GM08714 (cell line): Measurements from ENCODE around the gene SF3A2.
"Not testable (repeated sequence)": the region's sequence is repeated elsewhere in the genome, so short reads cannot be mapped to it uniquely, and the experiment has no call there.

Experiments
- H3K4me3 ChIP-seq: fragments of 200-500 bp; sonication (Bioruptor generic); 2 replicates; pipeline ENCODE4 v1.5.1; 2014; ENCODE audit warnings: mild to moderate bottlenecking, low read length, inconsistent platforms
- ZNF274 ChIP-seq: IDR thresholded peaks from 2 replicates; pipeline ENCODE4 v1.6.1; 2012; ENCODE audit warnings: mild to moderate bottlenecking, low read depth, low read length

SF3A2 gene

DNA sequence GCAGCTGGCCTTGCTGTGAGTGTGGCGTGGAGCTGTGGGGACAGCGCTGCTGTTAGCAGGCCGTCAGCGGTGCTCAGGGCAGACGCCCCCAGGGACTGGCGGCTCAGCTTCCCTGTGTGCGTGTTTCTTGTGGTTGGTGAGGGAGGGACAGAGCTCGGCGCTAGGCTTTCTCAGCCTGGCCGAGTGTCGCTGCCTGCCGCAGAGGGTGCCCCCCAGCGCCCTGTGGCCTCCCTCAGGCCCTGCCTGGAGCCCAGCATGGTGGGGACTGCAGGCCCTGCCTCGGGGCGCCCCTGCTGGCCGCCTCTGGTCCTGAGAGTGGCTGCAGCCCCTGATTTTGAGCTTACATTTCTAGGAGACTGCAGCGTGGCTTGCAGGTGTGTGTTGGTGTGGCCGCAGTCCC, 37.4 kb upstream of the SF3A2 start:
- no peak overlapping the region for H3K4me3 ChIP-seq
- no peak for TF ChIP-seq ZNF274

DNA sequence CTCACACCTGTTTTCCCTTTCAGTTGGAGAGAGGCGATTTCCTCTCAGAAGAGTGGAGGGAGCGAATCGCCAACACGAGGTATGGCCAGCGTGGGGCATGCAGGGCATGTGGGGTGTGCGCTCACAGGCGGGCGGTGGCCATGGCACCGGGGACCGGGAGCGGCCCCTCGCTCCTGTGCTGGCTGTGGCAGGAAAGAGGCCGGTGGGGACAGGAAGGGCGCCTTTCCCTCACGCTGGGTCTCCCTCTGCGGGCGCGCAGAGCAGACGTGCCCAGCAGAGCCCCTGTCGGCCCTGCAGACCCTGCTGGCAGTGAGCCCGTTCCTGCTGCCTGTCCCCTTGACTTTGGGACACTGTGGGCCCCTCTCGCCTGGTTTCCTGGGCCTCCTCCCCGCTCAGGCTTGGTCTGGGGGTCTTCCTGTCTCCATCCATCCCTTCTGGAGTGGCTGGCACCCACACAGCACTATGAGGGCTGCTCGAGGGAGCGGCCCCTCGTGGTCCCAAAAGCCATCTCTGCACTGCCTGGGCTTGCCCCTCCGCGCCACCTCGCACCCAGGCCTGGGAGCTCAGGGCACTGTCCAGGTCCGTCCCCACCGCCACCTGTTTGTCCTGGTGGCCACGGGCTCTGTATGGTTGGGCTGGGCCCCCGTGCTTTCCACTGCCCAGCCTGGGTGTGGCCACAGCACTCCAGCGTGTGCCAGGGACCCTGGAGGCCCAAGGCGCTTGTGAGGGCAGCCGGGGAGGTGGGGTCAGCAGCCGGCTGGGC, 36.6 kb upstream of the SF3A2 start:
- no peak overlapping the region for H3K4me3 ChIP-seq
- TF ChIP-seq ZNF274, result no peak

DNA sequence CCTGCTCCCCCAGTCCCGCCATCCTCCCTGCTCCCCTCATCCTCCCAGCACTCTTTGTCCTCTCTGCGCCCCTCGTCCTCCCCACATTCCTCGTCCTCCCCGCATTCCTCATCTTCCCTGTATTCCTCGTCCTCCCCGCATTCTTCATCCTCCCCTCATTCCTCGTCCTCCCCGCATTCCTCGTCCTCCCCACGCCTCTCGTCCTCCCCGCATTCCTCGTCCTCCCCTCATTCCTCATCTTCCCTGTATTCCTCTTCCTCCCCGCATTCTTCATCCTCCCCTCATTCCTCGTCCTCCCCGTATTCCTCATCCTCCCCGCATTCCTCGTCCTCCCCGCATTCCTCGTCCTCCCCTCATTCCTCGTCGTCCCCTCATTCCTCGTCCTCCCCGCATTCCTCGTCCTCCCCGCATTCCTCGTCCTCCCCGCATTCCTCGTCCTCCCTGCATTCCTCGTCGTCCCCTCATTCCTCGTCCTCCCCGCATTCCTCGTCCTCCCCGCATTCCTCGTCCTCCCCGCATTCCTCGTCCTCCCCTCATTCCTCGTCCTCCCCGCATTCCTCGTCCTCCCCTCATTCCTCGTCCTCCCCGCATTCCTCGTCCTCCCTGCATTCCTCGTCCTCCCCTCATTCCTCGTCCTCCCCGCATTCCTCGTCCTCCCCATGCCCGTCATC, 35.9 kb upstream of the SF3A2 start:
- not testable (repeated sequence) for H3K4me3 ChIP-seq

DNA sequence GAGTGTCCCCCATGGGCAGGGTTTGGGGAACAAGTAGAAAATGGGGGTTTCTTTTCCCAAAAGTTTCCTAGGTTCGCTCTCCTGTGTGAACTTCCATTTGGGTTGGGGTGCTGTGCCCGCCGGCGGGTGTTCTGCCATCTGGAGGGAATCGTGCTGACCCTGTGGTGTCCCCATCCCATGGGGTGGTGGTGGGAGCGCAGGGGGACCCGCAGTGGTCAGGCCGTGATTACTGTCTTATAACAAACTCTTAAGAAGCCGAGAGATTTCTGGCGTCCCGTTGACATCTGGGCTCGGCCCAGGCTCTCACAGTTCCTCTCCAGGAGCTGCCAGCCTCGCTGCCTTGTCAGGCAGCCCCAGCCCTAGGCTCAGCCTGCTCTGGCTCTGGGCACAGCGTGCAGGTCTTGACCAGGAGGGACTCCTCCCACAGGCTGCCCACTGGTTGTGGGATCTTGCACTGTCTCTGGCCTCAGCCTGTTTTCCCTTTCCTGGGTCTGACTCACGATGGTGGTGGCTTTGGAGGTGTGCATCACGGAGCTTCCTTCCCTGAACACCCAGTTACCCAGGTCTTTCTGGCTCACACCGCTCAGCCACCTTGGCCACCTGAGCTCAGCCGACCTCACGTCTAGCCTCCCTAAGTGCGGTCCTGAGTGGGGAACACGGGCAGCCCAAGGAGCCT, 35.0 kb upstream of the SF3A2 start:
- H3K4me3 ChIP-seq, result no peak overlapping the region
- no peak for TF ChIP-seq ZNF274

DNA sequence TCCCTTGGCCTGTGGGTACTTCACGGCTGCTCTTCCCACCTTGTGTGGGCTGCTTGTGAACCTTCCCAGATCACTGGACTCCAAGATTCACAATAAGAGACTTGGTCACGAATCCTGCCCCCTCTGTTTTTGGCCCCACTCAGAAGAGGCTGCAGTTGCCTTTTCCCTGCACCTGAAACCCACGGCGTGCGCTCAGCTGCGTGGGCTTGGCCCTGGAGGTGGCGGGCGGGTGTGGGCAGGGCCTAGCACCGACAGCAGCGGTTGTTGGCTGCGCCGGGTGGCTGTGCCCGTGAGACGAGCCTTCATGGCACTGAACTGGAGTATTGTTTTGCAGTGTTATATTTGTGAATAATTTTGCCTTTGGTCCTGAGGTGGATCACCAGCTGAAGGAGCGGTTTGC, 34.3 kb upstream of the SF3A2 start:
- TF ChIP-seq ZNF274, result no peak
- no peak overlapping the region for H3K4me3 ChIP-seq

DNA sequence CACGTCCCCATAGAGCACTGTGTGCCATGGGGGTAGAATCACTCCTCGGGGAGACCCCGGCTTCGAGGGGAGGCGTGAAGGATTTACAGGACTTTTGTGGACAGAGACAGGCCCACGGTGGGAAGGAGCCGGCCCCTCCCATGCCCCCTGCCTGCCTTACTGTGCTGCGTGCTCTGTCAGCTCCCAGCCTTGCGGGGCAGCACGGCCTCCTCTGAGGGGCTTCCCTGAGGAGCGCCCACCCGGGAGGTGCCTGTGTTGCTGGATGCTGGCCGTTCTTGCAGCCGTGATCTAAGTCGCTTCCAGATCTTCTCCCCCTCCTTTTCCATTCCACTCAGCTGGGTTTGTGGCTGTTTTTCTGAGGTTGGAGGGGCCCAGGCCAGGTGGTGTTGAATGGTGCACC, 29.6 kb upstream of the SF3A2 start:
- H3K4me3 ChIP-seq, result no peak overlapping the region
- TF ChIP-seq ZNF274, result no peak

DNA sequence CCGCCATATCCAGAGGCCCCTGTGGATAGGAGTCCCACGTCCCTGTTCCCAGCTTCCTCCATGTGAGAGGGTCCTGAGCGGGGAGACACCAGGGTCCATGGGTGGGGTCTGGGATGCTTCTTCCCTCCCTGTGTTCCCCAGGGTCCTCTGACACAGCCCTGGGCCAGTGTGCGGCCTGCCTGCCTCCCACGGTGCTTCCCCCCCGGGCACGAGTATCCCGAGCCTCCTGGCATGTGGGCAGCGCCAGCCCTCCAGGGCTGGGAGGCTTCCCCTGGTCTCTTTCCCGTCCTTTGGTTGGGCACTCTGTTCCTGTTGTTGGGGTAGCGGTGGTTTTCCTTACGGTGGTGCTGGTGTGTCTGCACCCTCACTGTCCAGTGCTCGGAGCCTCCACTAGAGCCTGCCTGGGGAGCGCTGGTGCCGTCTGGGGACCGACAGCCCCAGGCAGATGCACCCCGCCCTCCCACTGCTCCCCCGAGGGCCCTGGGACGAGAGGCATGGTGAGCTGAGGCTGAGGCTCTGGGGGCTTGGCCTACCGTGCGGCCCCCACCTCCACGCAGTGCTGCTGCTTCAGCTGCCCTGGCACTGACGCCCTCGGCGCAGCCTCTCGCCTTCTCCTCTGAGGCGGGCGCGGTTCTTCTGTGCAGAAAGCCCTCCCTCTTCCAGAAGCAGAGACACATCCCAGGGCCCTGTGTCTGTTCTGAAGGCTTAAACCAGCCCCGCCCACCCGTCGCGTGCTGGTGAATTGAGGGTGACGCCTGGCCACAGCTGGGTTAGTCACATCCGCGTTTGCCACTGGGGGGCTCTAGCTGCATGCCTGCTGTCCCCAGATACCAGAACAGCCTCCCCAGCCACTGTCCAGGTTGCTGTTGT, 28.4 kb upstream of the SF3A2 start:
- no peak overlapping the region for H3K4me3 ChIP-seq
- no peak for TF ChIP-seq ZNF274

DNA sequence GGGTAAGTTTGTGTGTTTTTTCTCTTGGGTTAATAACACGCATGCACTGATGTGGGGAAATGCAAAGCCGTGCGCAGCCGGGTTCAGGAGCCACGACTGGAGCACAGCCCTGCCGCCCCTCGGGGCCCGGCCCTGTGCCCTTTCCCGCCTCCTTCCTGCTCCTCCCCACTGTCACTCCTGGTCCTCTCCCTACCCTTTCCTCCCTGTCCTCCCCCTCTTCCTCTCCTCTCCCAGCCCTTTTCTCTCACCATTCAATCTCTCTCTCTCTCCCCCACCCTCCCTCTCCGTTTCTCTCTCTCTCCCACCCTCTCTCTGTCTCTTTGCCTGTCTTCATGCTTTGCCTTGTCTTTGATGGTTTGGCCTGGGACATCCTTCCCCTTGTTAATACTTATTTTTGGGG, 27.6 kb upstream of the SF3A2 start:
- no peak overlapping the region for H3K4me3 ChIP-seq
- TF ChIP-seq ZNF274, result no peak

DNA sequence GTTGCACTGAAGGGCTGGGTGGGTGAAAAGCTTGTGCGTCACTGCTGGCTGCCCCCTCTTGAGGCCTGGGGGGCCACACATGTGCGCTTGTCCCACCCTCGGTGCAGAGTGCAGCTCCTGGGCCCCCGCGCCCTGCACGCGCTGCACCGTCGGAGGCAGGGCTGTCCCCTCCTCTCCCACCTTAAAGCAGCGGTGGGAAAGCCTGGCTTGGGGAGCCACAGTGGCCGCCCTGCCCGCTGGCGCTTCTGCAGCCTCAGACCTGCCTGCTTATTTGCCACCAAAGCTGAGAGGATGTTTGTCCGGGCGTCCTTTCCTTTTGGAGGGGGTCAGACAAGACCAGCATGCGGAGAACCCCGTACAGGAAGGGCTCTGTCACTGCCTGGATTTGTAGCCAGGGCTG, 27.2 kb upstream of the SF3A2 start:
- H3K4me3 ChIP-seq, result no peak overlapping the region
- no peak for TF ChIP-seq ZNF274

DNA sequence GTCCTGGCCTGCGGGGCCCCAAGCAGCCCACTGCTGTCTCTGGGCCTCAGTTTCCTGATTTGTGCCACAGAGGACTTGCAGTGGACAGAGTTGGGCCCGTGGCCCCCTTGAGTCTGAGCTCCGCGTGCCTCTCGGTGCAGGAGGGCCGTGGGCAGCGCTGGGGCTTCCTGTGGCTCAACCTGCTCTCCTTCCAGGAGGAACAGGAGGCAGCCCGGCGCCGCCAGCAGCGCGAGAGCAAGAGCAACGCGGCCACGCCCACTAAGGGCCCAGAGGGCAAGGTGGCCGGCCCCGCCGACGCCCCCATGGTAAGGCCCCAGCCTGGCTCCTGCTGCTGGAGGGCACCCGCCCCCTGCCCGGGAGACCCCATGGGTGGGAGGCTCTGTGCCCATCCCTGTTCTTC, 26.4 kb upstream of the SF3A2 start:
- TF ChIP-seq ZNF274, result no peak
- no peak overlapping the region for H3K4me3 ChIP-seq

DNA sequence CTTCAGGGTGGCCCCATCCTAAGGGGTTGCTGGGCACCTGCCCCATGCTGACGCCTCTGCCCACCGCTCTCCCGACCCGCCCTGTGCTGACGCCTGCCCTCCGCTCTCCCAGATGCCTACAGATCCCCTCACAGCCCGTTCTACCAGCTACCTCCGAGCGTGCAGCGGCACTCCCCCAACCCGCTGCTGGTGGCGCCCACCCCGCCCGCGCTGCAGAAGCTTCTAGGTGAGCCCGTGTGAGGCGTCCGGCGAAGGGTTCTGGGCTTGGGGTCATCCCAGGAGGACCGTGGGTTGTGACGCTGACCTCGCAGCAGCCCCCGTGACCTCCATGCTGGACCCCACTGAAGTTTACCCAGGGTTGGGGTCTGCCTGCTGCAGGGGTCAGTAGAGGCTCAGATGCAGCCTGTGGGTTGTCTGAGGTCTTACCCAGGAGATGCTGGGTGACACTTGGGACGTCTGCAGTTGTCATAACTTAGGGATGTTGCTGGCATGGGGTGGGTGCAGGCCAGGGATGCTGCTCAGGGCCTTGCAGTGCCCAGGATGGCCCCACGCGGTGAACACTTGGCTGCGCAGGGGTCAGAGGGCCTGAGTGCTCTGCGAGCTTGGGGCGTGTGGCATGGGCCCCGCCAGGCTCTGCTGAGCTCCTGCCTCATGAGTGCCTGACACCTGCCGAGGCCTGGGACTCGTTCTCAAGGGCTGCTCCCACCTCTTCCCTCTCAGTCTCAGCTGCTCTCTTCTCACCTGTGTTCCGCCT, 25.5 kb upstream of the SF3A2 start:
- no peak for TF ChIP-seq ZNF274
- no peak overlapping the region for H3K4me3 ChIP-seq

DNA sequence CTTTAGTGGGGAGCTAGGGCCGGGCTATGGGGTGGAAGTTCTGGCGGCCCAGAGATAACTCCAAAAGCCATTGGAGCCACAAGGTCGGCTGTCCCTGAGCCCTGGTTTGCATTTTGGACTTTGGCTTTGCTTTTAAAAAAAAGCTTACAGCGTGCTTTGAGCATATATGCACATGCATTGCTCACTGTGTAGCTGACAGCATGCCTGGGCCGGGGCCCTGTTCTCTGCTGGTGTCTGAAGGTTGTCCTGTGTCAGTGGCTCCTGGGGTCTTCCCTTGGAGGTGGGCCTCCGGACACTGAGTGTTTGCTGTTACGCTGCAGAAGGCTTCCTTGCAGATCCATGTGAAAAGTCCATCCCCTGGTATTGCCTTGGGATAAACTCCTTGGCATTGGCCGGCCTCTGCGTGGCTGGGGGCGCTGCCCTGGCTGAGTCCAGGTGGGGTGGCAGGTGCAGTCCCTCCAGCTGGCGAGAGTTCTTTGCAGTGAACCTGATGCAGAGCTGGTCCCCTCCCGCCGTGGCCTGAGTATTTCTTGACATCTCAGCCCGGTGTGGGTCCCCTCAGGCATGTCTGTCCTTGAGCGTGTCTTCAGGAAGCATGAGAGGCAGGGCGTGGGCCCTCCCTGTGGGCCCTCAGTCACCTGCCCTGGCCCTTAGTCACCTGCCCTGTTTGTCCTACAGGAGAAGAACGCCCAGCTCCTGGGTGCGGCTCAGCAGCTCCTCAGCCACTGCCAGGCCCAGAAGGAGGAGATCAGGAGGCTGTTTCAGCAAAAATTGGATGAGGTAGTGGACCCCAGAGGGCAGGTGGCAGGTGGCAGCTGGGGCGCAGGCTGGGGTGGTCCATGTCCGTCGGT, 23.5 kb upstream of the SF3A2 start:
- H3K4me3 ChIP-seq, result no peak overlapping the region
- no peak for TF ChIP-seq ZNF274

DNA sequence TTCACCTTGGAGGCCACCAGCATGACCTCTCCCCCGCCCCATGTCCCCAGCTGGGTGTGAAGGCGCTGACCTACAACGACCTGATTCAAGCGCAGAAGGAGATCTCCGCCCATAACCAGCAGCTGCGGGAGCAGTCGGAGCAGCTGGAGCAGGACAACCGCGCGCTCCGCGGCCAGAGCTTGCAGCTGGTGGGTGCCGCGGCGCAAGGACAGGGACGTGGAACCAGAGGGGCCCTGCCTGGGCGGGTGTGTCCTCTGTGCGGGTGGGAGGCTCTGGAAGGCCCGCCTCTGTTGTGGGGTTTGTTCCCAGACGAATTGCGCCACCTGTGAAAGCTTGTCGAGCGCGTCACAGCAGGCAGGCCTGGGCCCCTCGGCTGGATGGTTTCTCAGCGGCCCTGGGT, 22.8 kb upstream of the SF3A2 start:
- no peak for TF ChIP-seq ZNF274
- no peak overlapping the region for H3K4me3 ChIP-seq
